CD14-positive monocyte (primary cell): ENCODE measurements around the gene CHTOP. TPM values are rescaled to one million over a fixed set of nuclear protein-coding genes. Genes with fewer than 3 reads are reported as not detected.

Source experiments
- DNase-seq, 3 donors: peaks; one replicate each; pipeline ENCODE4 v3.0.0-alpha.2; 2011 to 2022
- H2AFZ ChIP-seq: 2 replicates; pipeline ENCODE4 v1.6.0; 2012; ENCODE audit warnings: mild to moderate bottlenecking, low read depth, low read length, inconsistent platforms; ENCODE audit not compliant: insufficient read depth, poor library complexity, severe bottlenecking
- H3K27ac ChIP-seq, 2 donors: 1 replicate in 1 of 2; 2 replicates in 1 of 2; pipeline ENCODE4 v1.5.1; 2012 to 2013; ENCODE audit warnings: low read length in 2 of 2, control low read depth in 1 of 2, inconsistent platforms in 1 of 2, low read depth in 1 of 2, mild to moderate bottlenecking in 1 of 2
- H3K27me3 ChIP-seq, 2 donors: one replicate each; pipeline versions ENCODE4 v1.6.0 to v1.6.1; 2011 to 2013; ENCODE audit warnings: low read length in 2 of 2; ENCODE audit not compliant: control insufficient read depth in 2 of 2, insufficient read depth in 2 of 2
- H3K36me3 ChIP-seq, 2 donors: replicated peaks in 1 of 2; 1 replicate in 1 of 2; 2 replicates in 1 of 2; pipeline versions ENCODE4 v1.5.1 to v1.6.1; 2012 to 2013; ENCODE audit warnings: low read length in 2 of 2, control low read depth in 1 of 2, inconsistent platforms in 1 of 2, mild to moderate bottlenecking in 1 of 2; ENCODE audit not compliant: insufficient read depth in 2 of 2, control insufficient read depth in 1 of 2
- H3K4me1 ChIP-seq, 2 donors: 1 replicate in 1 of 2; 2 replicates in 1 of 2; pipeline versions ENCODE4 v1.5.1 to v1.6.1; 2012 to 2013; ENCODE audit warnings: low read length in 2 of 2, control low read depth in 1 of 2, inconsistent platforms in 1 of 2, mild to moderate bottlenecking in 1 of 2, moderate library complexity in 1 of 2; ENCODE audit not compliant: insufficient read depth in 2 of 2, control insufficient read depth in 1 of 2
- H3K4me2 ChIP-seq: replicated peaks from 2 replicates; pipeline ENCODE3; 2012; ENCODE audit warnings: low read length, moderate library complexity, mild to moderate bottlenecking; ENCODE audit not compliant: poor library complexity, severe bottlenecking; ENCODE audit errors: extremely low read depth
- H3K4me3 ChIP-seq, 3 experiments: fragments of 200-600 bp in 1 of 3; sonication (generic) in 1 of 3; replicated peaks in 1 of 3; 1 replicate in 2 of 3; 2 replicates in 1 of 3; pipeline ENCODE4 v1.5.1; 2011 to 2013; ENCODE audit warnings: low read length in 3 of 3, mild to moderate bottlenecking in 3 of 3, control low read depth in 2 of 3, low read depth in 2 of 3, inconsistent platforms in 1 of 3, moderate library complexity in 1 of 3
- H3K79me2 ChIP-seq: 2 replicates; pipeline ENCODE4 v1.6.0; 2012; ENCODE audit warnings: mild to moderate bottlenecking, control low read depth, inconsistent platforms, low read length, moderate library complexity; ENCODE audit not compliant: insufficient read depth
- H3K9ac ChIP-seq: 2 replicates; pipeline ENCODE4 v1.6.0; 2017; ENCODE audit warnings: low read length, mild to moderate bottlenecking; ENCODE audit not compliant: insufficient read depth, poor library complexity, severe bottlenecking
- H3K9me3 ChIP-seq, 2 donors: replicated peaks in 1 of 2; 1 replicate in 1 of 2; 2 replicates in 1 of 2; pipeline versions ENCODE4 v1.5.1 to v1.6.1; 2012 to 2013; ENCODE audit warnings: low read length in 2 of 2, control low read depth in 1 of 2; ENCODE audit not compliant: control insufficient read depth in 1 of 2, insufficient read depth in 1 of 2
- H4K20me1 ChIP-seq: 2 replicates; pipeline ENCODE4 v1.6.0; 2012; ENCODE audit warnings: mild to moderate bottlenecking, low read length, control low read depth, moderate library complexity; ENCODE audit not compliant: insufficient read depth
- H3K27ac Mint-ChIP-seq, 7 donors: one replicate each; pipeline ENCODE4 v1.8.0; 2020; ENCODE audit warnings: mild to moderate bottlenecking in 7 of 7, mixed read lengths in 7 of 7, moderate library complexity in 6 of 7, inconsistent platforms in 2 of 7
- H3K27me3 Mint-ChIP-seq, 3 donors: one replicate each; pipeline ENCODE4 v1.8.0; 2021 to 2022; ENCODE audit warnings: low read depth in 3 of 3, mild to moderate bottlenecking in 3 of 3, mixed read lengths in 3 of 3, moderate library complexity in 3 of 3, inconsistent platforms in 1 of 3
- H3K36me3 Mint-ChIP-seq, 2 donors: one replicate each; pipeline ENCODE4 v1.8.0; 2020; ENCODE audit warnings: mixed read lengths in 2 of 2, inconsistent platforms in 1 of 2, mild to moderate bottlenecking in 1 of 2
- H3K4me1 Mint-ChIP-seq: one replicate; pipeline ENCODE4 v1.8.0; 2020; ENCODE audit warnings: mild to moderate bottlenecking, mixed read lengths
- H3K4me3 Mint-ChIP-seq, 2 donors: one replicate each; pipeline ENCODE4 v1.8.0; 2020; ENCODE audit warnings: mild to moderate bottlenecking in 2 of 2, mixed read lengths in 2 of 2, moderate library complexity in 1 of 2
- H3K9me3 Mint-ChIP-seq, 7 donors: one replicate each; pipeline ENCODE4 v1.8.0; 2020 to 2022; ENCODE audit warnings: mixed read lengths in 7 of 7, mild to moderate bottlenecking in 6 of 7, moderate library complexity in 6 of 7, inconsistent platforms in 2 of 7
- WGBS: methylation state at CpG from one replicate; pipeline ENCODE4 v1.1.5; 2013; ENCODE audit warnings: missing lambda C conversion rate; ENCODE audit not compliant: insufficient coverage; 5-methylcytosine and 5-hydroxymethylcytosine counted together
- intact Hi-C, 2 donors: fragments of 100-400 bp; cut with micrococcal nuclease; formaldehyde crosslinking; loops; one replicate each; pipeline versions ENCODE4 v1.15.0 to v1.15.1; 2023
- polyA plus RNA-seq, 3 donors: library from polyadenylated mRNA; depleted of rRNA in 1 of 3; unstranded in 2 of 3; stranded (reverse) in 1 of 3; fragments of 300-500 nt in 2 of 3; fragments of >200 nt in 1 of 3; fragmentation: Illumina TruSeq in 2 of 3; gene quantifications; 1 replicate in 2 of 3; 2 replicates in 1 of 3; pipeline ENCODE4 v1.2.3, GENCODE V29; 2012 to 2021
- TF ChIP-seq, protein P1 (sequence below): fragments of 200-600 bp; IDR thresholded peaks from one replicate; pipeline ENCODE4 v1.8.0; 2022; ENCODE audit warnings: antibody characterized with exemption, mild to moderate bottlenecking

The CHTOP gene
- polyA plus RNA-seq, 3 donors, result 28.1 to 56.2 (median 38.2) TPM

DNA sequence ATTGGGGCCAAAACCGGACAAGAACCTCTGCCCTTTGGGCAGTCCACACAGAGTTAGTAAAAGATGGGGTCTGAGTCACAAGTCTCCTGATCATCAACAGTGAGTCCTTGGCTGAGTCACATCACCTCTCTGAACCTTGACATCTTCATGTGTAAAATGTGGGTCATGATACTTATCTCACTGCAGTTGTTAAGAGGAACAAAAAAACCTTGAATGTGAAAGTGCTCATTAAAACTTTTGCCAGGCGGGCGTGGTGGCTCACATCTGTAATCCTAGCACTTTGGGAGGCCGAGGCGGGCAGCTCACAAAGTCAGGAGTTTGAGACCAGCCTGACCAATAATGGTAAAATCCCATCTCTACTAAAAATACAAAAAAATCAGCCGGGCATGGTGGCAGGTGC lies 36.7 kb upstream of the CHTOP start:
- no peak overlapping the region for H3K4me3 ChIP-seq
- no peak overlapping the region for H3K4me3 Mint-ChIP-seq
- TF ChIP-seq, protein P1, sequence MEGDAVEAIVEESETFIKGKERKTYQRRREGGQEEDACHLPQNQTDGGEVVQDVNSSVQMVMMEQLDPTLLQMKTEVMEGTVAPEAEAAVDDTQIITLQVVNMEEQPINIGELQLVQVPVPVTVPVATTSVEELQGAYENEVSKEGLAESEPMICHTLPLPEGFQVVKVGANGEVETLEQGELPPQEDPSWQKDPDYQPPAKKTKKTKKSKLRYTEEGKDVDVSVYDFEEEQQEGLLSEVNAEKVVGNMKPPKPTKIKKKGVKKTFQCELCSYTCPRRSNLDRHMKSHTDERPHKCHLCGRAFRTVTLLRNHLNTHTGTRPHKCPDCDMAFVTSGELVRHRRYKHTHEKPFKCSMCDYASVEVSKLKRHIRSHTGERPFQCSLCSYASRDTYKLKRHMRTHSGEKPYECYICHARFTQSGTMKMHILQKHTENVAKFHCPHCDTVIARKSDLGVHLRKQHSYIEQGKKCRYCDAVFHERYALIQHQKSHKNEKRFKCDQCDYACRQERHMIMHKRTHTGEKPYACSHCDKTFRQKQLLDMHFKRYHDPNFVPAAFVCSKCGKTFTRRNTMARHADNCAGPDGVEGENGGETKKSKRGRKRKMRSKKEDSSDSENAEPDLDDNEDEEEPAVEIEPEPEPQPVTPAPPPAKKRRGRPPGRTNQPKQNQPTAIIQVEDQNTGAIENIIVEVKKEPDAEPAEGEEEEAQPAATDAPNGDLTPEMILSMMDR, result no peak
- intact Hi-C loops, result loop anchor here in 1 of 2 donors (5.0 kb wide), 1 partner anchor 35 kb away; the partner anchor contains the start of gene CHTOP
- no peak overlapping the region for H2AFZ ChIP-seq
- peak overlapping the region in 5 of 7 donors; percentile 2 to 85 (median 77) for H3K27ac Mint-ChIP-seq
- H3K4me1 ChIP-seq, result peaks cover 24 to 39% of the 10 kb centered on the region in 2 donors
- no peaks in the 10 kb centered on the region for H3K9me3 Mint-ChIP-seq
- H3K9ac ChIP-seq, result no peak overlapping the region
- H3K27me3 ChIP-seq, result no peaks in the 10 kb centered on the region
- H3K4me2 ChIP-seq, result no peak overlapping the region
- no peaks in the 10 kb centered on the region for H3K36me3 ChIP-seq
- H3K9me3 ChIP-seq, result no peaks in the 10 kb centered on the region
- no peak overlapping the region for H3K27ac ChIP-seq
- peaks cover 2 to 3% (median 2%) of the 10 kb centered on the region in 3 donors for H3K27me3 Mint-ChIP-seq
- no peaks in the 10 kb centered on the region for H4K20me1 ChIP-seq
- H3K4me1 Mint-ChIP-seq, result peaks cover 47% of the 10 kb centered on the region
- H3K36me3 Mint-ChIP-seq, result no peaks in the 10 kb centered on the region
- peak; percentile 49 to 81 (median 66) for DNase-seq
- no peaks in the 10 kb centered on the region for H3K79me2 ChIP-seq
- 76% methylated on average over 3 of the region's 6 CpGs for WGBS

DNA sequence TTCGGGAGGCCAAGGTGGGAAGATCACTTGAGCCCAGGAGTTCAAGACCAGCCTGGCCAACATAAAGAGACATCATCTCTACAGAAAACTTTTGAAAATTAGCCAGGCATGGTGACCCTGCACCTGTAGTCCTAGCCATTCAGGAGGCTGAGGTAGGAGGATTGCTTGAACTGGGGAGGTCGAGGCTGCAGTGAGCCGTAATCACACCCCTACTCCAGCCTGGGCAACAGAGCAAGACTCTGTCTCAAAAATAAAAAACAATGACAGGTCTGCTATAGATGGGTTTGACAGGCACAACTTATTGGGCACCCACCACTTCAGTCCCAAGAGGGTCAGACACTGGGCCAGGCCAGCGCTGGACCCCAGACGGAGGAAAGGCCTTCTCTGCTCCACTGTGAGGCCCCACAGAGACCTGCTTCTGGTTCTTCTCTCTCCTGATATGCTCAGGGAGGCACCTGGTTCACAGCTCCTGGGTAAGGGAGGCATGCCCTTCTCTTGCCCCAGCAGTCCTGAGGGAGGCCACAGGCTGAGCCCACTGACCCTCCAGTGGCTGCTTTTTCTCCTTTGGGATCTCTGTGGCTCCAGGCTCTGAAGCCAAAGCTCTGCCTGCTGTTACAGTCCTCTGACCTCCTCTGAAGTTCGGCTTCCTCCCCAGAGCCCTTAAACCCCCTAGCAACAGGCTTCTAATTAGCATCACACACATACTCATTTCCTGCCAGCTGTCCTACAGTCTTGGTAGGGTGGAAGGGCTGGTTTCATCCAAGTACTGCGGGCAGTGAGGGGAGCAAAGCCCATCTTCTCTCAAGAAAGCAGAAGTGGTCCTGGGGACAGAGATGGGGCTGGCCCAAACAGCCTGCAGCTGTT lies 35.3 kb upstream of the CHTOP start:
- Histone ChIP-seq H3K27ac (peak overlapping the region; percentile 18 to 26), H4K20me1 (no peaks in the 10 kb centered on the region), H2AFZ (peak overlapping the region; percentile 72), H3K9ac (no peak overlapping the region), H3K36me3 (no peaks in the 10 kb centered on the region), H3K9me3 (no peaks in the 10 kb centered on the region), H3K27me3 (no peaks in the 10 kb centered on the region), H3K4me2 (peak overlapping the region; percentile 15), H3K4me1 (peaks cover 26 to 43% of the 10 kb centered on the region in 2 donors), H3K79me2 (no peaks in the 10 kb centered on the region), H3K4me3 (no peak overlapping the region)
- Mint-ChIP-seq H3K9me3 (no peaks in the 10 kb centered on the region), H3K27ac (peak overlapping the region in 6 of 7 donors; percentile 66 to 89 (median 83)), H3K4me1 (peaks cover 54% of the 10 kb centered on the region), H3K4me3 (no peak overlapping the region), H3K27me3 (peaks cover 2 to 3% (median 3%) of the 10 kb centered on the region in 3 donors), H3K36me3 (no peaks in the 10 kb centered on the region)
- no CpG with 5 or more reads among the region's 7 CpGs for WGBS
- TF ChIP-seq, protein P1, result no peak
- intact Hi-C loops, result loop anchor here in 1 of 2 donors (5.0 kb wide), 1 partner anchor 34 kb away; the partner anchor contains the start of gene CHTOP
- DNase-seq, result peak; percentile 63 to 81 (median 67)
